Activated CD8-positive, alpha-beta memory T cell treated with anti-CD3 and anti-CD28 coated beads, Interleukin-2, amount 50 U/mL, for 4 hours (primary cell): ENCODE data around the gene FAM13C.
"Not testable (repeated sequence)": the region's sequence is repeated elsewhere in the genome, so short reads cannot be mapped to it uniquely, and the experiment has no call there.

Experiments used
- DNase-seq: peaks from one replicate; pipeline ENCODE4 v3.0.0-alpha.2; 2020

FAM13C gene

DNA sequence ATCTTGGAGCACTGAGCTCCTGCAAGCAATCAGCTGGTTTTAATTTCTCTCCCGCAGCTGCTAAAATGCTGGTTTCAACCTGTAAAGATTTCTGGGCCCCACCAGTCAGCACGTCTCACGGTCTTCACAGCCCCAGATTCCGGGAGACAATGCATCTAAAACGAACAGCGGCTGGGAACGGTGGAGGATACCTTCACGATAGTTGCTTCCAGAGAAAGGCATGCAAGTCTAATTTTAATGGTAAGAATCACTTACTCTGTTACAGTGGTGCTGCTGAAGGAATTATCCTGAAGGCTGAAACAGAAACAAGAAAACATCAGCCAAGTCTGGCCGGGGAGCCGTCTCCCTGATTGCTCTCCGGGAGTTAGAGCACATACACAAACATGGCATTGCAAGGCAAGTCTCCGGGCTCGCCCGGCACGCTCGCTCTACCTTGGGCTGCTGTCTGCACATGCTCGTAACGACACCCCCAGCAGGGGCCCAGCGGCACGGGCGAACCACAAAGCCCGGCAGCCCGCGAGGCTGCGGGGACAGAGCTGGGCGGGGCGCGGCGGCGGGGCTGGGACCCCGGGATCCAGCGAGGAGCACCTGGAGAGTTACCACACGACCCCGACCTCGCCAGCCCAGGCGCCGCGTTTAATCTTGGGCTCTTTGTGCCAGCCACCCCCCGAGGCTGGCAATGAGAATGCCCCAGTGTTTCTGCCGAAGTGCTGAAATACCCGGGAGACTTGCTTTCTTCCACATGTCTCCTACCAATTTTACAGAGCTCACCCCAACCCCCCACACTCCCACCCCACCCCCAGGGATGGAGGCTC lies at the start of gene FAM13C:
FAM13C (minus strand) TSS at position 406 of the 815 bp plus-strand sequence; CDS start at position 317, 89 bp downstream.
- no peak for DNase-seq

DNA sequence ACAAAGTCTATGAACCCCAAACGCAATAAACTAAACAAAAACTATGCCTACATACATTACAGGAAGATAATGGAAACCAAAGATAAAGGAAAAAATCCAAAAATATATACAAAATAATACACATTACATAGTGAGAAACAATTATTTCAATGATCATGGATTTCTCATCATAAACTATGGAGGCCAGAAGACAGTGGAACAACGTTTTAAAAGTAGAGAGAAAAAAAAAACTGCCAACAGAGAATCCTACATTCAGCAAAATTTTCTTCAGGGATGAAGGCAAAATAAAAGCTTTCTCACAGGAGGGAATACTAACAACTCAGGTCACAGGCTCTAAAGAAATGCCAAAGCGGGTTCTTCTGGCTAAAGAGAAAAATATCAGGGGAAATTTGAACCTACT lies 42.9 kb upstream of the FAM13C start:
- no peak for DNase-seq

DNA sequence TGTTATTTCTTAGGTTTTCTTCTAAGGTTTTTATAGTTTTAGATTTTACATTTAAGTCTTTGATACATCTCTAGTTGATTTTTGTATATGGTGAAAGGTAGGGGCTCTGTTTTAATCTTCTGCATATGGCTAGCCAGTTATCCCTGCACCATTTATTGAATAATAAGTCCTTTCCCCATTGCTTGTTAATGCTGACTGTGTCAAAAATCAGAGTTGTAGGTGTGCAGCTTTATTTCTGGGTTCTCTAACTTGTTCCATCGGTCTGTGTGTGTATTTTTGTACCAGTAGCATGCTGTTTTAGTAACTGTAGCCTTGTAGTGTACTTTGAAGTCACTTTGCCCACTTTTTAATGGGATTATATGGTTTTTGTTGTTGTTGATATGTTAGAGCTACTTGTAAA lies 37.9 kb upstream of the FAM13C start:
- DNase-seq: no peak

DNA sequence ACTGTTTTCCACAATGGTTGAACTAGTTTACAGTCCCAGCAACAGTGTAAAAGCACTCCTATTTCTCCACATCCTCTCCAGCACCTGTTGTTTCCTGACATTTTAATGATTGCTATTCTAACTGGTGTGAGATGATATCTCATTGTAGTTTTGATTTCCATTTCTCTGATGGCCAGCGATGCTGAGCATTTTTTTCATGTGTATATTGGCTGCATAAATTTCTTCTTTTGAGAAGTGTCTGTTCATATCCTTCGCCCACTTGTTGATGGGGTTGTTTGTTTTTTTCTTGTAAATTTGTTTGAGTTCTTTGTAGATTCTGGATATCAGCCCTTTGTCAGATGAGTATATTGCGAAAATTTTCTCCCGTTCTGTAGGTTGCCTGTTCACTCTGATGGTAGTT lies 37.0 kb upstream of the FAM13C start:
- DNase-seq: not testable (repeated sequence)

DNA sequence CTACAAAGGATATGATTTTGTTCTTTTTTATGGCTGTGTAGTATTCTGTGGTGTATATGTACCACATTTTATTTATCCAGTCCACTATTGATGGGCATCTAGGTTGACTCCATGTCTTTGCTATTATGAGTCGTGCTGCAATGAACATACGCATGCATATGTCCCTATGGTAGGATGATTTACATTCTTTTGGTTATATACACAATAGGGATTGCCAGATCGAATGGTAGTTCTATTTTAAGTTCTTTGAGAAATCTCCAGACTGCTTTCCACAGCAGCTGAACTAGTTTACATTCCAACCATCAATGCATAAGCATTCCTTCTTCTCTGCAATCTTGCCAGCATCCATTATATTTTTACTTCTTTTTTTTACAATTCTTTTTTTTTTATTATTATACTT lies 35.6 kb upstream of the FAM13C start:
- no peak for DNase-seq

DNA sequence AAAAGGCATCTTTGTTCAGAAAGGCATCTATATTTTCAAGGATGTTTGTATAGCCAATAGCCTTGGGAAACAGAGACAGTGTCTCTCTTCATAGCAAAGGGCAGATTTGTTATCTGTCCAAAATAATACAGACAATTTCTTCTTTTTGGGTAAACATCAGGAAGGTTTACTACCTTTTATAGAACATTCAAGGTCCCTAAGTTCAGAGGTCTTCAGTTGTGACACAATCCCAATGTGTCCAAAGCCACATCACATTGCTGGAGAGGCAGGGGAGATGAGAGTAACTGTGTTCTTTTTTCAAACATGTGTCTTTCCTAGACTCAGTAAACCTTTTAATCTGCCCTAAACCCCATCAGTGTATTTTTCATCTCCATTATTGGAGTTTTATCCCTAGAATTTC lies 33.6 kb upstream of the FAM13C start:
- no peak for DNase-seq

DNA sequence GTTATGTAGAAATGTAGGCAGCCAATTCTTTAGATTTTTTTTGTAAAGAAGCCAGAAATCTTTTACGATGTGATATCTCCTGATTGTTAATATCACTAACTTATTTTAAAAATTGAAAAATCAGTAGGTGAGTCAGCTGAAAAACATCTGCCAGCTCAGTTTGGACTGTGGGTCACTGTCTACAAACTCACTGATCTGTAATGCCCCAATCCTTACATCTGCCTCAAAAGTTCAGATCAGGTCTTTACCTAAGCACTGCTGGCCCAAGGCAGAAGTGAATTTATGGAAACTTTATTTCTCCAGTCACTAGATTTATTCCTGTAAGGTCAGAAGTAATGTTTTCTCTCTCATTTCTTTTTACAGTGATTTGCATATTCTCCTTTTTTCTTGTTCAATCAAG lies 31.0 kb upstream of the FAM13C start:
- no peak for DNase-seq

DNA sequence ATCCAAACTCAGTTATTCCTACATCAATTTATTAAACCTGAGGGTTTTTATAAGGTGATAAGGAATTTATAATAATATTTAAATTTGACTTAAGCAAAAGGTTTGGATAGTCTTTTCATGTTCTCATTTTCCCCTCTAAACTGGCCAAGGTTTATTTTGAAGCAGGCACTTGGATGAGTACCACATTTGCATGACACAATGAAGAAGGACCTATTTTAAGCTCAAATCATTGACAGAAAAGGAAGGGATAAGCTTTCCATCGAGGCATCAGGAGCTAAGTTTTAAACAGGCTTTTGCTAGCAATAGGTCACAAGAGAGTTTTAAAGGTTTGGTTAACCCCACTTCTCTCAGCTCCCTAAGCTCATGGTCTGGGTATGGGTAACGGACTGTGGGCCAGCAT lies 28.7 kb upstream of the FAM13C start:
- DNase-seq: no peak

DNA sequence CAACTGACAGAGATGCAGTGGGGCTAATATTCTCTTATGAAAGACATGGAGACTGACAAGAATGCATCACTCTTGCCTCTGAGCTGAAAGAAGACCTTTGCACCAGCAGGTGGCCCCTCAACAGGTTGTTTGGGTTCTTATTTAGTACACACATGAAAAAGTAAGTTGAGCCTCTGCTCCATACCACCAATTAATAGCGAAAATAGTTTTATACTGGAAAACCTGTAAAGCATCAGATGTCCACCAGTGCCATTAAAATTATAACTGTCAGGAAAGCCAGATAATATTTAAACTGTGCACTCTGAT lies 26.3 kb upstream of the FAM13C start:
- DNase-seq: no peak

DNA sequence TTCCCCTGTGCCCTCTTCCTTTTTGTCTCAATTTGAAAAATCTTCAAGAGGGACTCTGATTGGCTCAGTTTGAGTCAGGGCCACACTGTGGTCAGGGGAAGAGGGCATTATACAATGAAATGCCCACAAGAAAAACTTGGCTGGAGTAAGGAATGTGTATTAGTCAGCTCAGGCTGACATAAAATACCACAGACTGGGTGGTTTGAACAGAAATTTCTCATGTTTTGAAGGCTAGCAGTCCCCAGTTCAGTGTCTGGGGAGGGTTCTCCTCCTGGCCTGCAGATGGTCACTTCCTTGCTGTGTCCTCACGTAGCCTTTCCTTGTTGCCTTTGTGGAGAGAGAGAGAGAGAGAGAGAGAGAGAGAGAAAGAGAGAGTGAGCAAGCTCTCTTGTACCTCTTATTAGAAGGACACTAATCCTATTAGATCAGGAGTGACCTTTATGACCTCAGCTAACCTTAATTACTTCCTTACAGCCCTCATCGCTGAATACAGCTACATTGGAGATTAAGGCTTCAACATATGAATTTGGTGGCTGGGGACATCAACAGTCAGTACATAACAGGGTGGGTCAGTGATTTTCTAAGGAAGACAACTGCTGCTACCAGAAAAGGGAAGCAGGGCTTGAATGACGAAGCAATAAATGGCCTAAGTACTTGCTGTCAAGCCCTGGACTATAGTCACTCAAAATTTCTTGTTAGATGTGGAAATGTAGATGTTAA lies 25.8 kb upstream of the FAM13C start:
- DNase-seq: no peak

DNA sequence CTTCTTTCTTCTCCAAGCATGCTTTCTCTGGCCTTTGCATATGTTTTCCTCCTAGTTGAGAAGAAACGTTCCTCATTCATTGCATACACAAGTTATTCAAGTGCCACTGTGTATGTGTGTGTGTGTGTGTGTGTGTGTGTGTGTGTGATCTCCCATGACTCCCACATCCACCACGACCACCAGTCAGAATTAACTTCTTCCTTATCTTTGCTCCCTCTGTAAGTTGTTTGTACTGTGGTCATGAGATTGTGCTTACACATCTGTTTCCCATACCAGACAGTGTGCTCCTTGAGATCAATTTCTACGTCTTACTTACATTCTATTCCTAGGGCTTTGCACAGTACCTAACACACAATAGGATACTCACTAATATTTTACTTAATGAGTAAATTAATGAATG lies 22.4 kb upstream of the FAM13C start:
- no peak for DNase-seq

DNA sequence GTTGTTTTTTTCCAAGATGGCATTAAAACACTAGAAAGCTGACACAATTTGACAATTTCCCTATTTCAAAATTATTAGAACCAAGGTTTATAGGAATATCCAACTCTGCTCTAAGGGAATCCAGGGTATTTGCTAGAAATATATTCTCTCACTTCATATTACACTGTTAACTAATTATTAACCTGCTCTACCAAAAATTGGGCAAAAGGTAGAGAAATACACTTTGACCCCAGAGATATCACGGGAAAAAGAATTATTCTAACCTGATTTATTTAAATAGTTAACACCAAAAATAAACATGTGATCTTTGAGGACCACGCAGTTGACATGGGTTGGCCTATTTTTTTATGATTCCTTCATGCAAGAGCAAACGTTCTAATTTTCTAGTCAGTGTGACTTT lies 21.6 kb upstream of the FAM13C start:
- no peak for DNase-seq

DNA sequence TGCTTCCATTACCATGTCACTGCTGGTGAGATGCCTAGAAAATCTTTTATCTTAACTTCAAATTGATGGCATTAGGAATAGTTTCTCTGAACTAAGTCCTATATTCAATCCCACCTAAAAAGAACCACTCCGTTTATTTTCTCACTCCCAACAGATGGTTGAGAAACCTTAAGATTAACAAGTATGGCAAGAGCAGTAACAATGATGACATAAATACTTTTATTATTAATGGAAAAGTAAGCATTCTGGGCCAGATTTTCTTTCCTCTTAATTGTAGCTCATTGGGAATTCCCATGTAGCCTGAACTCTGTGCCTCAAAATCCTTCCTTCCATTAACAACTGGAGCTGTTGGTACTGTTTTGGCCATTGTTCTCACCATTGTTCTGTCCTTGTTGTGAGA lies 21.1 kb upstream of the FAM13C start:
- no peak for DNase-seq

DNA sequence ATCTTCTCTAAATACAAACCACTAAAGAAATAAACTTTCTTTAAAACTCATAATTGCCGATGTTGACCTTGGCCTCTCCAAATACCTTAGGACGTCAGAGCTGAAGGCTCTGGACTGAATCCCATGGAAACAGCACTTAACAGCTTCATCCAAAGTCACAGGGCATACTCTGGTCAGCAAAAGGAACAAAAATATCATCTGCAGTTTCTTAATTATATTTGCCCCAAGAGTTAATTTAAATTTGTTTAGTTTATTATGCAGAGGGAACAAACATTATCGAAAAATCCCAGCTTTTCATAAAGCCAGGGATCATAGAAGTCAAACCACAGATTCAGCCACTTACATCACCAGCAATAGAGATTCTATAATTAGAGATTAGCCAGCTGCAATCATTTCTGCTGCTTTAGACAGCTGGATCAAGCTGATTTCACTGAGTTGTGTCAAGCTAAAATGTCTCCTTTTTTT lies 20.5 kb upstream of the FAM13C start:
- no peak for DNase-seq

DNA sequence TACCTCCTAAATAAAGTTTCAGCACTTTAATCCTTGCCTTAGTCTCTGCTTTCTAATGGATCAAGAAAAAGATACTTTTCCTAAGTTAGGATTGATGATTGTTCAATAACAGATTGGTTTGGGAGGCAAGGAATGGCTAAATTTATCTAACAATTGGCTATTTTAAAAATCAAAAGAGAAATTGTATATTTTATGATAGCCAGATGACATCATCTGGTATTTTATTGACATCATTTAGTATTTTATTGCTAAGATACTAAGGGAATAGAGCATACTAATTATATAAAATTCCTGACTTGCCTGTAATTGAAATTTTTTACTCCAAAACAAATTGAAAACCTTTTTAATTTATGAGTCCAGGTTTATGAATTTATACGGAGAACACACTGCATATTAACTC lies 19.3 kb upstream of the FAM13C start:
- no peak for DNase-seq

DNA sequence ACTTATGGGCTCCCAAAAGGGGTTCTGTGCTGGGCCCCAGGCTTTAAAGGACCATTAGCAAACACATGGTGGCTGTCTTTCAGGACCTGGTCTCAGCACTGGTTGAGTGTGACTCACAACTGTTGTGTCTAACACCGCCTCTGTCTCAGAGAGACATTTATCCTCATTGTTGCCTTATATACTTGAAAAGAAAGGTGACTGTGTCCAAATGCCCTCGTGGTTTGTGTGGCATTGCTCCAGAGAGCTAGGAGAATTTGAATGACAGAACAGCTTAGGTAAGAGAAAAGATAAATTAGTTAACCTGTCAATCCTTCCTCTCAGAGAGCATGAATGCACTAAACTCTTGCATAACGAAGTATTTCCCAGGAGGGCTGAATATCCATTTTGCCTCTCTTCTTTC lies 14.5 kb upstream of the FAM13C start:
- no peak for DNase-seq

DNA sequence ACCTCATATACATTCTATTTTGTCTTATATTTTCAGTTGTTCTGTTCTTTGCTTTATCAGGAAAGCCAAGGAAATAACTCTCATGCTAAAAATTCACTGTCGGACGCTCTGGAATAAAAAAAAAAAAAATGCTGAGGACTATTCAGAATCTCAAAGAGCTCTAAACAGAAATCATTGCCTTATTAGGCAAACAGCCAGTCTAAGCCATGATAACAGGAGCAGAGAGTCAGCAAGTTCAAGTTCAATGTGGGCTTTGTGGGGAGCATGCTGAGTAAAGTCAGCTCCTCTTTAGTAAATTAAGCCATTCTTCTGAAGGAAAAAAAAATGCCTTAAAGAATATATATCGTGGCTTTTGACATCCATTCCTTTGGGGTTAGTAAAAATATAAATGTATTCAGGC lies 13.6 kb upstream of the FAM13C start:
- DNase-seq: no peak

DNA sequence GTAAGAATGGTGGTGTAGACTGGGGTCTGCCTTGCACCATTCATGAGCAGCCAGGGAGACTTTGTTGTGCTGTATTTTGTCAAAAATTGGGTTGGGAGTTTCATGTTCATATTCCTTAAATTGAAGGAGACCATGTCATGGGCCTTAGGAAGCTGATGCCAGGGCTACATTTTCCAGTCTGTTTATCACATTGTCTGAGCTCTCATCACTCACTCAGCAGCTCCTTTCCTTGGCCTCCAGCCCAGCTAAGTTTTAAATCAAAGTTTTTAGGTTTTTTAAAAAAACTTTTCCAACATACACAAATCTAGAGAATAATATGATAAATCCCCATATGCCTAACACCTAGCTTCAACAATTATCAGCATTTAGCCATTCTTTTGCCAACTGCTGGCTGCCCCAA lies 12.6 kb upstream of the FAM13C start:
- no peak for DNase-seq

DNA sequence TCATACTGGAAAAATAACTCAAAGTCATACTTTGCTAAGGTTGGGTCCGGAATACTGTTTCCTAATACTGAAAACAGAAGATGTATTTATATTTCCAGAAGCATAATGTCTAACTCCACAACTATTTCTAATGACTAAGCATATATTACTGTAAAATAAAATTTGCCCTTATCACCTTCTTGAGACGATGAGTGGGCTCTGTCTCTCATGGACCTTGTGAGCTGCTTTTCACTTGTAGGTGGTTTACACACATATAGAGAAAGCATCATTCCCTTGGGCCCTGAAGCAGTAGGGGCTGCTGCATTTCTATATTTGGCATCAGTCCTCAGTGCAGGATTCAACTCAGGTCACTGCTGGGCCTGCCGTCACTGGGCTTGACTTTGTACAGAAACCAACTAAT lies 10.7 kb upstream of the FAM13C start:
- no peak for DNase-seq

DNA sequence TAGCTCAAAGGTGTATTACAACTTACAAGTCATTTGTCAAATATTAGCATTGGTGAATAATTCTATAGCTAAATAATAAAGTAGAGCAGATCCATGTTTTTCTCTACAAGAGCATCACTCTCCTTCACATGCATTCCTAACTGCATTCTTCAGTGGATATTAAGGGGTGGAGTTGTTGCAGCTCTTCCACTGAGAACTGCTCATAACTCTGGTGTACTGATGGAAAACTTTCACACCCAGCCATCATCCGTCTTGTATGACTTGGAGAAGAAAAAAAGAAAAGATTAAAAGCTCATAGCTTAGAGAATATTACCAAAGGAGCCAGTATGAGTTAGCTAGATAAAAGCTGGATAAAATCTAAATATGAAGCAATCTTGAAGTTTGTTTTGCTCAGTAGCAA lies 10.2 kb upstream of the FAM13C start:
- no peak for DNase-seq

DNA sequence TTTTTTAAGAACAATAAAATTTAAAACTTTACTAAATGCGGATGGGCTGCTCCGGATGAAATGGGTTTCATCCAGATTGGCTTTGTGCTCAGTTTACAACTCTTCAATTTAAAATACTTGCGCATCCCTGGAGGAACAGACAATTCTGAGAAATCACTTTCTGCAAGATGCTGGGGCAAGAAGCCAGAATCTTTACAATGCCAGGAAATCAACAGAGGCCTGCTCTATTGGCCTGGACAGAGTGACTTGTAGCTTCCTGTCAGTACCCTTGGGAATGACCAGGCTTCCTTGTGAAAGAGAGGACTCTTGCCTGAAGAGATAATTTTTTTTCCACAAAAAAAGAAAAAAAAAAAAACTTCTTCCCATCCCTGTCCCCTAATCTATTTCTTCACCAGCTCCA lies 3.9 kb upstream of the FAM13C start:
- no peak for DNase-seq

DNA sequence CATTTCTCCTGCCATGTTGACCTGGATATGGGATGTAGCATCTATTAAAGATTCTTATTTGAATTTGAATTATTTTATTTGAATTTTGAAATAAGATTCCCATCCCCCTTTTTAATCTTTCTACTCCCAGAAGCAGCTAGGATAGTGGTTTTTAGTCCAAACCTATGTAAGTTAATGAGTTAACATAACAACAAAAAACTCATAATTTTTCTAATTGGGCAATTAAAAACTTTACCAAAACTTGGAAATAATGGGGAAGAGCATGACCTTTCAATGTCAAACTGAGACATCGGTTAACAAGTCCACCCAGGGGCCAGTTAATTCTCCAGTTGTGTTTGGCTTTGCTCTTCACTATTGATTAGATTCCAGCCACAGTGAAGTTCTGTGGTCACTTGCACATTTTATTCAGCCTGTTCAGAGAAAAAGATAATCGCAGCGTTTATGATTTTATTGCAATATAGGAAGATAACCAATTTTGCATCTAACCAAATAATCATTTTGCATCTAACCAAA lies 1.2 kb upstream of the FAM13C start:
- no peak for DNase-seq

DNA sequence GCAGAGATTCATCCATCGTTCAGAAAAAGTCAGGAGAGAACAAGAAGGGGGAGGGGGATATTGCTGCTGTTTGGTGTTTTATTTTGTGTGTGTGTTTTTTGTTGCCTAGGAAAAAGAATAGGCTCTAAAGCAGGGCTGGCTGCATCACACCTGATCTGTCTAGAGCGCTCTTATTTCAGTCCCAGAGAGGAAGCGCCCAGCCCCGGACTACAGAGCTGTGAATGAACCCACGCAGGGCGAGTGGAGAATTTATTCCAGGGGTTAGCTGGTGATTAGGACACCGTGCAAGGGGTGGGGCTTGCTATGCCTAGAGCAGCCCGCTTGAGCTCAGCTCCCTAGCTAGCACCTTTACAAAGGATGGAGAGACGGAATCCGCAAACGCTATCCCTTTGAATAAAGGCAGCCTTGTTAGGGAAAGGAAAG lies 621 bp upstream of the FAM13C start:
- DNase-seq: no peak

DNA sequence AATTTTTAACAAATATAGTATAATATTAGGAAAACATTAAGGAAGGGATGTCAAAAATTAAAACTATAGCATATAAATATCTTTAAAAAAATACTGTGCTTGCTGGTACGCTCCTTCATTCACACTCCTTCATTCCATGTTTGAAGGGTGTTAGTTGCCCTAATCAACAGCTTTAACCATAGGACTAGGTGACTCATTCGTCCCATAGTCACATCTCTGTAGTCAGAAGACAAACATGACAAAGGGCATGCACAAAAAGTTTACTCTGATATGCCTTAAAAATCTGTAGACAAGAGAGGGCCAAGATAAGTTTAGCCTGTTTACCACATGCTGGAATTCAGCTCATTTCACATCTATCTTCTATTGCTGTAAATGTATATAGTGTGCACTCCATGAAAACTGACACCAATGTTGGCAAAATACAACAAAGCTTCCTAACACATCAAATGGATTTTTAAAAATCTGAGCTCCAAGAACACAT lies 646 bp downstream of the FAM13C start:
- DNase-seq: no peak
